Measurements from ENCODE around the gene ITK. TPM values are rescaled to one million over a fixed set of nuclear protein-coding genes. Genes with fewer than 3 reads are reported as not detected.

Gene ITK
- not detected in 2 replicates for total RNA-seq (2014; rRNA removed; shearing (Covaris generic))

DNA sequence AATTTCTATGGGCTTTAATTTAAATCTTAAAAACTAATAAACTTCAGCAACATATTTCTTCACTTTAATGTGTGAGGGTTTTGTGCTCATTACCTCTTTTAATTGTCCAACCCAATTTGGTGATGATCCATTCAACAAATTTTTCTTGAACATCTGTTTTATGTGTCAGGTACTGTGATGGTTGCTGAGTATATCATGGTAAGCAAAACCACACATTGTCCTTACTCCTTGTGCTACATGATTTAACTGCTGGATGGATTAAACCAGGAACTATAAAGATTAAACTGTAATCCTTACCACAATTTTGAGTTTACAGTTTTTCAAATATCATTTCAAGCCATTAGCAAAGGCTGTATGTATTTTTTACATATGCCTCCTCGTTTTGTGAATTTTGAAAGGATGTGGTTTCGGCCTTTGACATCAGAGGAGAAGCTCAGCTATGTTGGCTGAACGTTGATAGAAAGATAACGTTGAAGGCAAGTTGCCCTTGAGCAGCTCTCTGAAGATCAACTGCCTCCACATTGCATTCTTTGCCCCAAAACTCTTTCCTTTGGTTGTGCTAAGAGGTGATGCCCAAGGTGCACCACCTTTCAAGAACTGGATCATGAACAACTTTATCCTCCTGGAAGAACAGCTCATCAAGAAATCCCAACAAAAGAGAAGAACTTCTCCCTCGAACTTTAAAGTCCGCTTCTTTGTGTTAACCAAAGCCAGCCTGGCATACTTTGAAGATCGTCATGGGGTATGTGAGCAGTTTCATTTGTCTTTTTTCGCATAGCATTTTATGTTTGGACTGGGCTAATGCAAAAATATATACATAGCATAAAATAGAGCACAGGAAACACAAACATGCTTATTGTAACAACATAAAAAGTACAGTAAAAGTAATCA is at the start of gene ITK:
TSS of gene ITK (plus strand) at position 467 of the 891 bp plus-strand sequence. CDS start at position 605, 138 bp downstream.
- DNase-seq (ENCODE audit: low spot score): no peak

DNA sequence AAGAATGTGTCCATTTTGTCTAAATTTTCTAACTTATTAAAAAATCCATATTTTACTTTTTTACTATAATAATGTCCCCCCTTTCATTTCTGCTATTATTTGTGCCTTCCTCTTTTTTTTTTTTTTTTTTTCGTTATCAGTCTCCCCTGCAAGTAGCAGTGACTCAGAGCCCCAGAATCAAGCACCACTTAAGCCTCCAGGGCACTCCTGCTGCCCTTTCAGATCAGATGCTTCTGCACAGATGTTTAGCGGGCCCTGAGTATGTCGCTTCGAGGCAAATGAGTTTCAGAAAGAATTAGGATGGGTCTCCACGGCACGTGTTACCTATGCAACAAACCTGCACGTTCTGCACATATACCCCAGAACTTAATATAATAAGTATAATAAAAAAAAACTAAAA is 49.7 kb upstream of the ITK start:
- DNase-seq (ENCODE audit: low spot score): no peak

DNA sequence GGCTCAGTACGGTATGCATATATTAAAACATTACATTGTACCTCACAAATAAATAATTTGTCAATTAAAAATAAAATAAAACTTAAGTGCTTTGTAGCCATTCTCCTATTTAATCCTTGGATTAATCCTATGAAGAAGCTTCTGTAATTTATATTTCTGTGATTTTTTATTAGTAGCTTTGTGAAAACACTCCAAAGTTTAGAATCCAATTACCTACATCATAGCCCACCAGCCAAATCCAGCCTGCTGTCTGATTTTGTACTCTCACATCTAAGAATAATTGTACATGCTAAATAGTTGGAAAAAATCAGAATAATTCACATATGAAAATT is 48.4 kb upstream of the ITK start:
- no peak for DNase-seq (ENCODE audit: low spot score)

DNA sequence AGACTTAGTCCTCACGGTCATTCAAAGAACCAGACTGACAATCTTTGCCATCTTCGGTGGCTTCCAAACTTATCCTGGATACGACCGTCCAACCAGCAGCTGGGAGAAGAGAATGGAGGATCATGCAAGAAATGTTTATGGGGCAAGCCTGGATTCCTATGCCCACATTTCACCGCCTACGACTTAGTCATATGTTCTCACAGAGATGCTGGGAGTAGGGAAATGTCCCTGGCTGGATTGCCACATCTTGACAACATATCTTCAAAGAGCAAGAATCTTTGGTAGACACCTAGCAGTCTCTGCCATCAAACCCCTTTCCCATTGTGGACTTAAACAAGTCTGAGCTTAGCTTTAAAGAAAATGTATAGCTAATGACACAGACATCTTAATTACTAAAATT is 42.9 kb upstream of the ITK start:
- no peak for DNase-seq (ENCODE audit: low spot score)

GRCh38 chr5:157142317-157143126 is 38.1 kb upstream of the ITK start, which contains the start of gene MED7:
Gene MED7, minus strand, starts transcription at chr5:157142865. Its CDS starts 3,434 bp downstream, at chr5:157139431.
- DNase-seq (ENCODE audit: low spot score): peak; percentile 98

GRCh38 chr5:157143127-157143971 is 37.3 kb upstream of the ITK start:
- peak; percentile 41 for DNase-seq (ENCODE audit: low spot score)

- peak; percentile 80 for DNase-seq (ENCODE audit: low spot score)
These were observed 31.7 kb upstream of the ITK start for GRCh38 chr5:157148734-157149615.

DNA sequence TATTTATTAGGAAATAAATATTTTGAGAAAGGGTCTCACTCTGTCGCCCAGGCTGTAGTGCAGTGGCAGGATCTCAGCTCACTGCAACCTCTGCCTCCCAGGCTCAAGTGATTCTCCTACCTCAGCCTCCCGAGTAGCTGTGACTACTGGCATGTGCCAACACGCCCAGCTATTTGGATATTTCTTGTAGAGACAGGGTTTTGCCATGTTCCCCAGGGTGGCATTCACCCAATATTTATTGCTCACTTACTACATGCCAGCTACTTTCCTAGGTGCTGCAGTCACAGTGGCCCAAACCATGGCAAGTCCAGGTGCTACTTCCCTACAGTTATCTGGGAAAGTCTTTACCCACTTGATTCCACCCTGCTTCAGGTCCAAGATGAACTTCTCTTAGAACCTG is 29.6 kb upstream of the ITK start:
- DNase-seq (ENCODE audit: low spot score): no peak

GRCh38 chr5:157155297-157155696 is 25.3 kb upstream of the ITK start:
- no peak for DNase-seq (ENCODE audit: low spot score)

GRCh38 chr5:157157293-157157891 is 23.2 kb upstream of the ITK start:
- DNase-seq (ENCODE audit: low spot score): no peak

GRCh38 chr5:157159209-157159751 is 21.4 kb upstream of the ITK start:
- no peak for DNase-seq (ENCODE audit: low spot score)

GRCh38 chr5:157160001-157160400 is 20.6 kb upstream of the ITK start:
- DNase-seq (ENCODE audit: low spot score): no peak

DNA sequence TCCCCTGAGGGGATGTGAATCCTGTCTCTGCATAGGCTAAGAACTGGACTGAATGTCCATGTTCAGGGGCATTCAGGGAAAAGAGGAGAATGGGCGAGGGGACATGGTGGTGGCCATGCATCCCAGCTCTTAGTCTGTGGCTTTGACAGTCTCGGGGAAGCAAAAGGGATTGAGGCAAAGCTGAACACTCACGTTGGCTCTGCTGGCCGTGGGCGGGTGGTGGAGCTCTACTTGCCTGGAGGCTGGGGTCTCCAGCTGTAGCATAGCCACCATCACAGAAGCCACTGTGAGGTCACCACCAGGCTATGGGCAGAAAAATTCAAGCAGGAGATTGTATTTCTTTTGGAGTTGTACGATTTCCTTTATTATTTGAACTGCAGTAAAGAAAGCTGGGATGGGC is 18.6 kb upstream of the ITK start:
- DNase-seq (ENCODE audit: low spot score): no peak

- DNase-seq (ENCODE audit: low spot score): no peak
These were observed 17.6 kb upstream of the ITK start for GRCh38 chr5:157162919-157163510.

DNA sequence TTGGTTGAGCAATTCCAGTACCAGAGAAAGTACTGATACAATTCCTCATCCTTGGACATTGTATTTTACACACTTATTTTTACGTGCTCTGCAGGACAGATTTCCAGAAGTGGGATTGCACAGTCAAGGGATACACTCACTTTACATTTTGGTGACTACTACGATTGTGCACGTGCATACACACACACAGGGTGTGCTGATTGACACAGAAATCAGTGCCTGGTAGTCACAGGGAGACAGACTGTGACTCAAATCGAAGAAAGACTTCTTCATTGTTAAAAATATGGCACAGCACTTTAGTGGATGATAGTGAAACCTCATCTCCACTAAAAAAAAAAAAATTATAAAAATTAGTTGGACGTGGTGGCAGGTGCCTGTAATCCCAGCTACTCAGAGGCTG is 16.1 kb upstream of the ITK start:
- no peak for DNase-seq (ENCODE audit: low spot score)

DNA sequence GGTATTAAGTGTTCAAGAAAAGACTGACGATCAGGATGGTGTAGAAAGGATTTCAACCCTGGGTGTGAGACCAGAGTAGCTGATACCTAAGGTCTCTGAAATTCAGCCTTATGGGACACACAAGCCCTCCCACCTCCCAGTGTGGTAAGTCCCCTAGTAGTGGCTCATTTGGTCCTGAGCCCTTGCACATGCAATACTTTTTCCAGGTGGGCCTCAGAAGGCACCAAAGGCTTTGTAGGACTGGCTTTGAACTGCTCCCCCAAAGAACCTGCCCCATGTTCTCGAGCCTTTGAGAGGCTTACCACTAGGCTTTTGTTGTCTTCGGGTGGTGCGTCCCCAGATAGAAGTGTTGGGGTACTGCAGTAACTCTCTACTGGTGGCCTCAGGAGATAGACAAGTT is 15.4 kb upstream of the ITK start:
- no peak for DNase-seq (ENCODE audit: low spot score)

DNA sequence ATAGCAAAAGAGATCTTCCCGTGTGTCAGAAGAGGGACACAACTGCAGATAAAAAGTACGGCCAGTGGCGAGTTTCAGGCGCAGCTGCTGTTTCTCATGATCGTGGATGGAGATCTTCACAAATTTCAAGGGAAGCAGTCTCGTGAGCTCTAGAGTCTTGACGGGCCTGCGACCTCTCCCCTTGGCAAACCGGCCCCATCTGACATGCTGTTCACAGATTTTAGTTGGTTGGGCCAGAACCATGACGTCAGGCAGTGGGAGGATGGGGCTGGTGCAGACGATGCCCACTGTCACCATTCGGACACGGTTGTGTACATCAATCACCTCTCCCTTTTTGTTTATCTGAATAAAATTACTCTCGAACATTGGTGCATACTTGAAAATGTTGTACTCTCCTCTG is 15.0 kb upstream of the ITK start:
- no peak for DNase-seq (ENCODE audit: low spot score)

DNA sequence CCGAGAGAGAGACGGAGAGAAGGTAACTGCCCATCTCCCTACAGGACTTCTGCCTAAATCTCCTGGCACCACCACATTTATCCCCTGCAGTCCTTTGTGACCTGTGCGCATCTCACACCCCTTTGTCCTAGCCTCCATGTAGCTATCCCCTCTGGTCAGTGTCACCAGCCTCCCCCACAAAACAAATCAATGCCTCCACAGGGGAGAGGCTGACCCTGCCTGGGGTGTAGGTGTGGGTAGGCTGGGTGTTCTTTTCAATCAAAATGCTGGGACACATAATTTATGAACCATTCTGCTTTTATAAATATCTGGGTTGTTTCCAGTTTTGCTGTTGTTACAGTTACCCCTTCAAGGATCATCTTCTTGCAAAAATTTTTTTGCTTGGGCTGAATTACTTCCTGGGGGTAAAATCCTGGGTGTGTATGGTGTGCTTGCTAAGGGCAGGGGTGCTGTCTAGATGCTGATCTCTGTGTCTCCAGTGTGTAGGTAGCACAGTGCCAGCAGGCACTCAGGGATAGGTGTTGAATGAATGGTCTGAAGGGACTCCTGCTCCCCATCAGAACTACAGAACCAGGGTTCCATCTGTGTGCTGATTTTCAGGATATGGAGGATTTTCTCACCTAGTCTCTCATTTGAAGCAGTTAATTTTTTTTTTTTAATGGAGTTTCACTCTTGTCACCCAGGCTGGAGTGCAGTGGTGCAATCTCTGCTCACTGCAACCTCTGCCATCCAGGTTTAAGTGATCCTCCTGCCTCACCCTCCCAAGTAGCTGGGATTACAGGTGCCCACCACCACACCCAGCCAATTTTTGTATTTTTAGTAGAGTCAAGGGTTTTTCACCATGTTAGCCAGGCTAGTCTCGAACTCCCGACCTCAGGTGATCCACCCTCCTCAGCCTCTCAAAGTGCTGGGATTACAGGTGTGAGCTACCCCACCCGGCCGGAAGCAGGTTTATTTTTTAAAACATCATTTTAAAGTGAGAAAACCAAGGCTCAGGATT is 14.1 kb upstream of the ITK start, which contains the start of gene GARIN3:
TSS of gene GARIN3 (minus strand) at position 51 of the 1,000 bp plus-strand sequence. CDS start 96 bp downstream, outside the sequence.
- DNase-seq (ENCODE audit: low spot score): no peak

All from HT-29 (cell line).